Right atrium auricular region (tissue), 2 donors: Measurements from ENCODE around the gene ROPN1L. TPM values are rescaled to one million over a fixed set of nuclear protein-coding genes. Genes with fewer than 3 reads are reported as not detected.

Source experiments
- DNase-seq: peaks from one replicate; pipeline ENCODE4 v3.0.0-alpha.2; 2019; ENCODE audit warnings: low spot score
- H3K27ac ChIP-seq, 2 donors: fragments of 200-600 bp; sonication (generic); 1 replicate in 1 of 2; 2 replicates in 1 of 2; pipeline ENCODE4 v1.5.1; 2016 to 2019
- H3K27me3 ChIP-seq, 2 donors: fragments of 200-600 bp; sonication (generic); one replicate each; pipeline versions ENCODE4 v1.5.1 to v1.6.0; 2017 to 2019
- H3K36me3 ChIP-seq: fragments of 200-600 bp; sonication (generic); one replicate; pipeline ENCODE4 v1.5.1; 2016
- H3K4me1 ChIP-seq, 2 donors: fragments of 200-600 bp; sonication (generic); one replicate each; pipeline versions ENCODE4 v1.5.1 to v1.6.0; 2017 to 2019
- H3K4me3 ChIP-seq, 2 donors: fragments of 200-600 bp; sonication (generic); 1 replicate in 1 of 2; 2 replicates in 1 of 2; pipeline ENCODE4 v1.5.1; 2017 to 2019; ENCODE audit warnings: mild to moderate bottlenecking in 1 of 2, moderate library complexity in 1 of 2
- H3K9me3 ChIP-seq, 2 donors: fragments of 200-600 bp; sonication (generic); one replicate each; pipeline ENCODE4 v1.5.1; 2019
- CTCF ChIP-seq, 2 donors: fragments of 200-600 bp; sonication (generic); IDR thresholded peaks; one replicate each; pipeline ENCODE4 v1.5.1; 2019; ENCODE audit warnings: antibody characterized with exemption in 2 of 2
- total RNA-seq, 2 donors: library from RNA; depleted of rRNA; stranded (reverse); fragments of >200 nt; gene quantifications; one replicate each; pipeline ENCODE4 v1.1.0, GENCODE V29; 2016

Gene ROPN1L
- total RNA-seq, 2 donors from 2014 or later, result 2.2 TPM; not detected in 1

DNA sequence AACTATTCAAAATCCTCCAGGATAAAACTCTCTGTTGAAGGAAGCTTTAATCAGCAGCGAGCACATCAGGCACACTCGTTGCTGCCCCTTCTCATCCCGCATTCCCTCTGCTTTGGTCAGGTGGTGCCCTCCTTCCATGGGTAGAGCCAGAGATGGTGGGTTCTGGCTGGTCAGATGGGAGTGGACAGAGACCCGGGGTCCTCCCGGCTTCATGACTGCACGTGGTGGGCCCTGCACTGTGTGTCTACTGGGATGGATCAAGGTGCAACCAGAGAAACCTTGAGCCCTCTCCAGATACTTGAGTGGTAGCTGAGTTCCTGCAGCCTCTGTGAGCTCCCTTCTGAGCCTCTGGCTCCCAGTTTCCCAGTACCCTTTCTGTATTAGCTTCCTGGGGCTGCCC is 36.3 kb downstream of the ROPN1L start:
- Histone ChIP-seq H3K9me3 (peaks cover 0 to 14% of the 10 kb centered on the region in 2 donors), H3K27me3 (no peaks in the 10 kb centered on the region), H3K27ac (no peak overlapping the region), H3K4me3 (no peak overlapping the region), H3K4me1 (peaks cover 0 to 7% of the 10 kb centered on the region in 2 donors), H3K36me3 (no peaks in the 10 kb centered on the region)
- TF ChIP-seq CTCF (IDR thresholded peaks at IDR 0.05), result no peak
- DNase-seq, result no peak

DNA sequence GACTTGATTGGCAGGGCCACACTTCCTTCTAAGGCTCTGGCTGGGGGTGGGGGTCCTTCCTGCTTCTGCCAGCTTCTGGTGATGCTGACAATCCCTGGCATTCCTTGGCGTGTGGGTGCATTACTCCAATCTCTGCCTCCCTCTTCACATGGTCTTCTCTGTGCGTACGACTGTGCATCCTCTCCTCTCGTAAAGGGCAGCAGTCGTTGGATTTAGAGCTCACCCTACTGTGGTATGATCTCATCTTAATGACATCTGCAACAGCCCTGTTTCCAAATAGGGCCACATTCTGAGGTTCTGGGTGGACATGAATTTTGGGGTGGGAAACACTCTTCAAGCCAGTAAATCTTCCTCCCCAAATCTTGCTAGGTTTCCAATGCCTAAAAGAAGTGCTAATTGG is 36.8 kb downstream of the ROPN1L start:
- Histone ChIP-seq H3K4me3 (no peak overlapping the region), H3K4me1 (peaks cover 0 to 7% of the 10 kb centered on the region in 2 donors), H3K27me3 (no peaks in the 10 kb centered on the region), H3K36me3 (no peaks in the 10 kb centered on the region), H3K27ac (no peak overlapping the region), H3K9me3 (peaks cover 0 to 14% of the 10 kb centered on the region in 2 donors)
- no peak for TF ChIP-seq CTCF (IDR thresholded peaks at IDR 0.05)
- DNase-seq, result no peak

GRCh38 chr5:10479154-10479721 is 37.6 kb downstream of the ROPN1L start:
- H3K4me3 ChIP-seq, result no peak overlapping the region
- no peaks in the 10 kb centered on the region for H3K36me3 ChIP-seq
- DNase-seq, result no peak
- no peaks in the 10 kb centered on the region for H3K27me3 ChIP-seq
- H3K4me1 ChIP-seq, result peaks cover 0 to 7% of the 10 kb centered on the region in 2 donors
- H3K27ac ChIP-seq, result no peak overlapping the region
- peaks cover 0 to 14% of the 10 kb centered on the region in 2 donors for H3K9me3 ChIP-seq
- no peak for TF ChIP-seq CTCF (IDR thresholded peaks at IDR 0.05)

DNA sequence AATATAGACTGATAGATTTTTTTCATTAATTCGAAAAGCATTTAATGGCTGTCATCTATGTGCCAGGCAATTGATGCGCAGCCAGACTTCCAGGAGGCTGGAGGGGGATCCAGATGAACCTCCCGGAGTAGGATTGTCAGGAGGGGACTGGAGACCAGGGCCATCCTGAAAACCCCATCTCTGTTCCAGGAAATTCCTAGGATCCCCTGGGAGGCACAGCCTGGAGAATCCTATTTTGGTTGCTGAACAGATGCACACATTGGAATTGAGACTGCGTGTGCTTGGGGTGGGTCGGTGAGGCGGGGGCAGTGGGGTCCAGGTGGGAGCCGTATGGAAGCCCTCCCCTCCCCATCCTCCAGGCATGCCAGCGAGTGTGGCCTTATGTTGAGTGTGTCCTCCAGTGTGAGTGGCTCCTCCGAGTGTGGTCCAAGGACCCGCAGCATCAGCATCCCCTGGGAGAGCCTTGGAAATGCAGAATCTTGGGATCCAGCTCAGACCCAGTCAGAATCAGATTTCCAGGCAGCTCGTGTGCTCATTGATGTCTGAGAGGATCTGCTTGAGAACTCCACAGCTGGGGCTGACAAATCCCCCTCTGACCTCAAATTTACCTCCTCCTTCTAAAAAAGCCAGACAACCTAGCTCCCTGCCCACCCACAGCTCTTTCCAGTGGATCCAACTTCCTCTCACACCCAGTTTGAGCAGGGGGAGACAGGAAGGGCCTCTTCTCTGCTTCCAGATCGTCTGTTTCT is 38.7 kb downstream of the ROPN1L start:
- no peak for TF ChIP-seq CTCF (IDR thresholded peaks at IDR 0.05)
- no peaks in the 10 kb centered on the region for H3K36me3 ChIP-seq
- H3K27me3 ChIP-seq, result no peaks in the 10 kb centered on the region
- no peak overlapping the region for H3K27ac ChIP-seq
- peaks cover 0 to 9% of the 10 kb centered on the region in 2 donors for H3K9me3 ChIP-seq
- H3K4me3 ChIP-seq, result no peak overlapping the region
- peaks cover 0 to 16% of the 10 kb centered on the region in 2 donors for H3K4me1 ChIP-seq
- no peak for DNase-seq

GRCh38 chr5:10481241-10481935 is 39.7 kb downstream of the ROPN1L start:
- no peaks in the 10 kb centered on the region for H3K9me3 ChIP-seq
- H3K36me3 ChIP-seq, result no peaks in the 10 kb centered on the region
- H3K27ac ChIP-seq, result no peak overlapping the region
- H3K4me1 ChIP-seq, result peaks cover 0 to 24% of the 10 kb centered on the region in 2 donors
- H3K4me3 ChIP-seq, result no peak overlapping the region
- no peaks in the 10 kb centered on the region for H3K27me3 ChIP-seq
- no peak for DNase-seq
- TF ChIP-seq CTCF (IDR thresholded peaks at IDR 0.05), result no peak
